OCI-LY7 (cell line): ENCODE data around the gene BLM. TPM values are rescaled to one million over a fixed set of nuclear protein-coding genes. Genes with fewer than 3 reads are reported as not detected.

Source experiments
- BruUV-seq: library from RNA; stranded (reverse); fragments of 400-500 nt; replicated peaks from 2 replicates; lab custom pipeline; 2021; lab: Mats Ljungman, UMichigan
- CTCF ChIA-PET: fragments of 300-600 bp; sonication (Branson Sonifier 250); formaldehyde crosslinking; loops from one replicate; lab custom pipeline; 2022; ENCODE audit warnings: antibody characterized with exemption; ENCODE audit not compliant: unreplicated experiment; lab: Charles Lee
- POLR2A ChIA-PET: fragments of 300-600 bp; sonication (Branson Sonifier 250); formaldehyde crosslinking; loops from one replicate; lab custom pipeline; 2022; ENCODE audit warnings: antibody characterized with exemption; lab: Charles Lee
- DNase-seq: peaks from one replicate; pipeline ENCODE4 v3.0.0-alpha.2; 2015; ENCODE audit warnings: low spot score
- H2AFZ ChIP-seq: fragments of 200-600 bp; sonication (generic), shearing (Covaris generic); 2 replicates; pipeline ENCODE4 v1.6.1; 2014; ENCODE audit warnings: mild to moderate bottlenecking, antibody characterized with exemption, low read length, moderate library complexity
- H3K27ac ChIP-seq: fragments of 200-600 bp; sonication (generic); 2 replicates; pipeline ENCODE4 v1.5.1; 2014; ENCODE audit warnings: mixed run types, low read depth, mild to moderate bottlenecking, moderate library complexity, low read length, inconsistent platforms; ENCODE audit not compliant: poor library complexity, severe bottlenecking
- H3K36me3 ChIP-seq: fragments of 200-600 bp; sonication (generic); 2 replicates; pipeline ENCODE4 v1.6.1; 2014; ENCODE audit warnings: mild to moderate bottlenecking, antibody characterized with exemption, low read length, moderate library complexity, mixed read lengths; ENCODE audit not compliant: insufficient read depth
- H3K4me1 ChIP-seq: fragments of 200-600 bp; sonication (generic); 2 replicates; pipeline ENCODE4 v1.5.1; 2014; ENCODE audit warnings: mild to moderate bottlenecking, low read length; ENCODE audit not compliant: insufficient read depth, poor library complexity, severe bottlenecking
- H3K4me2 ChIP-seq: fragments of 200-600 bp; sonication (generic); 2 replicates; pipeline ENCODE4 v1.6.1; 2014; ENCODE audit warnings: mild to moderate bottlenecking, low read length
- H3K4me3 ChIP-seq: fragments of 200-600 bp; sonication (generic); 2 replicates; pipeline ENCODE4 v1.5.1; 2014; ENCODE audit warnings: mild to moderate bottlenecking, low read depth, low read length; ENCODE audit not compliant: poor library complexity, severe bottlenecking
- H3K79me2 ChIP-seq: fragments of 200-600 bp; sonication (generic); 2 replicates; pipeline ENCODE4 v1.6.1; 2016; ENCODE audit warnings: low read depth, mild to moderate bottlenecking, low read length, moderate library complexity, mixed read lengths; ENCODE audit not compliant: insufficient read depth
- H3K9me2 ChIP-seq: fragments of 200-600 bp; sonication (generic); 2 replicates; pipeline ENCODE4 v1.6.1; 2016; ENCODE audit warnings: mild to moderate bottlenecking, low read length, mixed read lengths; ENCODE audit not compliant: insufficient read depth
- H3K9me3 ChIP-seq: fragments of 200-600 bp; sonication (generic); 2 replicates; pipeline ENCODE4 v1.6.1; 2014; ENCODE audit warnings: mild to moderate bottlenecking, mixed run types, low read length, mixed read lengths
- H4K20me1 ChIP-seq: fragments of 200-600 bp; sonication (generic); 2 replicates; pipeline ENCODE4 v1.6.1; 2014; ENCODE audit warnings: mild to moderate bottlenecking, antibody characterized with exemption, low read length, moderate library complexity, mixed read lengths; ENCODE audit not compliant: insufficient read depth
- CTCF ChIP-seq: fragments of 200-600 bp; sonication (generic); conservative IDR thresholded peaks from 2 replicates; pipeline ENCODE4 v1.5.1; 2014; ENCODE audit warnings: mild to moderate bottlenecking, antibody characterized with exemption, low read length, moderate library complexity, mixed read lengths
- EZH2phosphoT487 ChIP-seq: fragments of 200-600 bp; sonication (generic); IDR thresholded peaks from 2 replicates; pipeline ENCODE4 v1.6.1; 2018; ENCODE audit warnings: low read depth, borderline replicate concordance, mild to moderate bottlenecking, mixed run types, antibody characterized with exemption, low read length, moderate library complexity, mixed read lengths
- intact Hi-C: fragments of 100-400 bp; cut with micrococcal nuclease; formaldehyde crosslinking; loops from one replicate; pipeline ENCODE4 v1.10.0; 2022; ENCODE audit not compliant: unreplicated experiment
- small RNA-seq: library from RNA; depleted of rRNA; stranded (forward); fragments of <200 nt; gene quantifications from one replicate; pipeline ENCODE3, GENCODE V24; 2014
- total RNA-seq, 2 experiments: library from RNA; depleted of rRNA in 1 of 2; stranded (reverse); fragments of >200 nt in 1 of 2; shearing (Covaris generic) in 1 of 2; gene quantifications; 2 replicates each; pipeline ENCODE4 v1.2.3, GENCODE V29; 2014 to 2022

The BLM gene
- total RNA-seq, 2 experiments from 2014 or later = 47.1 to 51.8 TPM

DNA sequence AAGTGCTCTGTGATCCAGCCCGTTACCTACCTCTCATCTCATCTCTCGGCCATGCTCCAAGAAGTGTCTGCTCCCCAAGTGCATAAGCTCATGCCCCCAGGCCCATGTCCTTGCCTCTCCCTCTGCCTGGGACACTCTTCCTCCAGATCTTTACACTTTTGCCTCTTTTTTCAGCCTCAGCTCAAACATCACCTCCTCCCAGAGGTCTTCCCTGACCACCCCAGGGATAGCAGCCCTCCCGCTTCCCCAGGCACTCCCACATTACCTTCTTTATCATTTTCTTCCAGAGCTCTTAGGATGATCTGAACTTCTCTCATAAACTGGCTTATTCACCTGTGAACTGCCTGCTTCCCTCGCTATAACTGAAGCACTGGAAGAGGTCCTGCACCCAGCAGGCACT lies 148.6 kb downstream of the BLM start:
- CTCF ChIA-PET = no interaction called here
- no peak overlapping the region for H2AFZ ChIP-seq

More for the DNA sequence above, 148.6 kb downstream of the BLM start:
- no peaks in the 10 kb centered on the region for H3K9me3 ChIP-seq
- no peaks in the 10 kb centered on the region for H3K36me3 ChIP-seq
- no peaks in the 10 kb centered on the region for H4K20me1 ChIP-seq
- no peak overlapping the region for H3K4me3 ChIP-seq
- intact Hi-C loops = no loop called here
- no peaks in the 10 kb centered on the region for H3K79me2 ChIP-seq
- peaks cover 17% of the 10 kb centered on the region for H3K4me1 ChIP-seq
- no peak for DNase-seq
- POLR2A ChIA-PET = interaction anchor here (0.6 kb wide), 1 partner anchor 353 kb away, joined by 3 read pairs; no protein-coding TSS in a partner anchor
- BruUV-seq = no TSS peak
- TF ChIP-seq EZH2phosphoT487 (no peak), CTCF (no peak)
- no peak overlapping the region for H3K4me2 ChIP-seq
- no peaks in the 10 kb centered on the region for H3K9me2 ChIP-seq
- no peak overlapping the region for H3K27ac ChIP-seq

Small RNA genes lying within 50 kb of the gene (small RNA-seq; reads per million reads assigned to genes)
- gene RF00093 (not detected), gene RN7SL363P (not detected)

Other genes with a start within 250 kb of the BLM start
- 5.6 and 8.9 TPM in 2 replicates for gene CRTC3, start 187.4 kb upstream of the BLM start, total RNA-seq (2014; rRNA removed; shearing (Covaris generic))
- gene CRTC3, start 187.4 kb upstream of the BLM start, total RNA-seq (2022) = 12.4 and 14.7 TPM in 2 replicates
- 2.1 and 4.9 TPM in 2 replicates for gene FURIN, start 151.2 kb downstream of the BLM start, total RNA-seq (2014; rRNA removed; shearing (Covaris generic))
- 7.4 and 10.3 TPM in 2 replicates for gene FURIN, start 151.2 kb downstream of the BLM start, total RNA-seq (2022)
- gene FES, start 167.2 kb downstream of the BLM start, total RNA-seq (2014; rRNA removed; shearing (Covaris generic)) = 3.3 and 4.7 TPM in 2 replicates
- 3.0 and 3.2 TPM in 2 replicates for gene FES, start 167.2 kb downstream of the BLM start, total RNA-seq (2022)
- 6.6 and 12.2 TPM in 2 replicates for gene MAN2A2, start 186.0 kb downstream of the BLM start, total RNA-seq (2014; rRNA removed; shearing (Covaris generic))
- 11.6 and 17.4 TPM in 2 replicates for gene MAN2A2, start 186.0 kb downstream of the BLM start, total RNA-seq (2022)
- 31.8 and 35.8 TPM in 2 replicates for gene HDDC3, start 215.2 kb downstream of the BLM start, total RNA-seq (2014; rRNA removed; shearing (Covaris generic))
- 38.6 and 39.7 TPM in 2 replicates for gene HDDC3, start 215.2 kb downstream of the BLM start, total RNA-seq (2022)
- 38.3 and 46.1 TPM in 2 replicates for gene UNC45A, start 217.9 kb downstream of the BLM start, total RNA-seq (2014; rRNA removed; shearing (Covaris generic))
- 62.3 and 68.0 TPM in 2 replicates for gene UNC45A, start 217.9 kb downstream of the BLM start, total RNA-seq (2022)
- gene RCCD1, start 237.5 kb downstream of the BLM start, total RNA-seq (2014; rRNA removed; shearing (Covaris generic)) = 74.8 and 77.7 TPM in 2 replicates
- gene RCCD1, start 237.5 kb downstream of the BLM start, total RNA-seq (2022) = 84.5 and 96.9 TPM in 2 replicates